Neural cell (in vitro differentiated cells): Measurements from ENCODE around the gene TTK.
"Not testable (repeated sequence)": the region's sequence is repeated elsewhere in the genome, so short reads cannot be mapped to it uniquely, and the experiment has no call there.

Source experiments
- EP300 ChIP-seq: fragments of 450-650 bp; conservative IDR thresholded peaks from 2 replicates; pipeline ENCODE4 v1.6.1; 2014; ENCODE audit warnings: antibody characterized with exemption, mild to moderate bottlenecking, moderate library complexity; ENCODE audit not compliant: poor library complexity, severe bottlenecking
- TF ChIP-seq, protein P1 (sequence below): fragments of 450-650 bp; IDR thresholded peaks from 2 replicates; pipeline ENCODE4 v1.5.1; 2014; ENCODE audit warnings: antibody characterized with exemption, mild to moderate bottlenecking, moderate library complexity; ENCODE audit not compliant: poor library complexity, severe bottlenecking
- TF ChIP-seq, protein P2 (sequence below): IDR thresholded peaks from 2 replicates; pipeline ENCODE4 v1.6.1; 2012; ENCODE audit warnings: borderline replicate concordance

DNA sequence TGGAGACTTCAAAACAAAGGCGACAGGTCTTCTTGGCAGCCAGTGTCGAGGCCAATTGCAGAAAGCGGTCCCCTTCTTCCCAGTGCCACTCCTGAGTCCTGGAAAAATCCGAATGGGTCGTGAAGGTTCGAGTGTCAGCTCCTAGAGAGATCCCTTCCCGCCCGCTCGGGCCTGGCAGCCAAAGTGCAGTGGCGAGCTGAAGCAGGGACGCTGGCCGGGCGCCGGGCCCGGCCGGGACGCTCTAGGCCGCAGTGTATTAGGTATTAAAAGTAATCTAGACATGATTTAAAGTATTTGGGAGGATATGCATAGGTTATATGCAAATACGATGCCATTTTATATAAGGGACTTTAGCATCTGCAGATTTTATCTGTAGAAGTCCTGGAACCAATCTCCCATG lies 66.0 kb downstream of the TTK start:
- TF ChIP-seq, protein P1, sequence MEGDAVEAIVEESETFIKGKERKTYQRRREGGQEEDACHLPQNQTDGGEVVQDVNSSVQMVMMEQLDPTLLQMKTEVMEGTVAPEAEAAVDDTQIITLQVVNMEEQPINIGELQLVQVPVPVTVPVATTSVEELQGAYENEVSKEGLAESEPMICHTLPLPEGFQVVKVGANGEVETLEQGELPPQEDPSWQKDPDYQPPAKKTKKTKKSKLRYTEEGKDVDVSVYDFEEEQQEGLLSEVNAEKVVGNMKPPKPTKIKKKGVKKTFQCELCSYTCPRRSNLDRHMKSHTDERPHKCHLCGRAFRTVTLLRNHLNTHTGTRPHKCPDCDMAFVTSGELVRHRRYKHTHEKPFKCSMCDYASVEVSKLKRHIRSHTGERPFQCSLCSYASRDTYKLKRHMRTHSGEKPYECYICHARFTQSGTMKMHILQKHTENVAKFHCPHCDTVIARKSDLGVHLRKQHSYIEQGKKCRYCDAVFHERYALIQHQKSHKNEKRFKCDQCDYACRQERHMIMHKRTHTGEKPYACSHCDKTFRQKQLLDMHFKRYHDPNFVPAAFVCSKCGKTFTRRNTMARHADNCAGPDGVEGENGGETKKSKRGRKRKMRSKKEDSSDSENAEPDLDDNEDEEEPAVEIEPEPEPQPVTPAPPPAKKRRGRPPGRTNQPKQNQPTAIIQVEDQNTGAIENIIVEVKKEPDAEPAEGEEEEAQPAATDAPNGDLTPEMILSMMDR = not testable (repeated sequence)
- TF ChIP-seq, protein P2, sequence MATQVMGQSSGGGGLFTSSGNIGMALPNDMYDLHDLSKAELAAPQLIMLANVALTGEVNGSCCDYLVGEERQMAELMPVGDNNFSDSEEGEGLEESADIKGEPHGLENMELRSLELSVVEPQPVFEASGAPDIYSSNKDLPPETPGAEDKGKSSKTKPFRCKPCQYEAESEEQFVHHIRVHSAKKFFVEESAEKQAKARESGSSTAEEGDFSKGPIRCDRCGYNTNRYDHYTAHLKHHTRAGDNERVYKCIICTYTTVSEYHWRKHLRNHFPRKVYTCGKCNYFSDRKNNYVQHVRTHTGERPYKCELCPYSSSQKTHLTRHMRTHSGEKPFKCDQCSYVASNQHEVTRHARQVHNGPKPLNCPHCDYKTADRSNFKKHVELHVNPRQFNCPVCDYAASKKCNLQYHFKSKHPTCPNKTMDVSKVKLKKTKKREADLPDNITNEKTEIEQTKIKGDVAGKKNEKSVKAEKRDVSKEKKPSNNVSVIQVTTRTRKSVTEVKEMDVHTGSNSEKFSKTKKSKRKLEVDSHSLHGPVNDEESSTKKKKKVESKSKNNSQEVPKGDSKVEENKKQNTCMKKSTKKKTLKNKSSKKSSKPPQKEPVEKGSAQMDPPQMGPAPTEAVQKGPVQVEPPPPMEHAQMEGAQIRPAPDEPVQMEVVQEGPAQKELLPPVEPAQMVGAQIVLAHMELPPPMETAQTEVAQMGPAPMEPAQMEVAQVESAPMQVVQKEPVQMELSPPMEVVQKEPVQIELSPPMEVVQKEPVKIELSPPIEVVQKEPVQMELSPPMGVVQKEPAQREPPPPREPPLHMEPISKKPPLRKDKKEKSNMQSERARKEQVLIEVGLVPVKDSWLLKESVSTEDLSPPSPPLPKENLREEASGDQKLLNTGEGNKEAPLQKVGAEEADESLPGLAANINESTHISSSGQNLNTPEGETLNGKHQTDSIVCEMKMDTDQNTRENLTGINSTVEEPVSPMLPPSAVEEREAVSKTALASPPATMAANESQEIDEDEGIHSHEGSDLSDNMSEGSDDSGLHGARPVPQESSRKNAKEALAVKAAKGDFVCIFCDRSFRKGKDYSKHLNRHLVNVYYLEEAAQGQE = not testable (repeated sequence)
- not testable (repeated sequence) for TF ChIP-seq EP300
